A549 treated with RU486 at 1 μM for 4 hours (cell line): ENCODE results near the gene SUMF2. TPM values are rescaled to one million over a fixed set of nuclear protein-coding genes. Genes with fewer than 3 reads are reported as not detected.

Source experiments
- total RNA-seq: library from RNA; stranded (reverse); fragments of 200-300 nt; extraction: Qiagen RNA extraction; gene quantifications from 5 replicates; pipeline ENCODE4 v1.2.3, GENCODE V29; 2022; ENCODE audit warnings: low read depth

SUMF2 gene
- total RNA-seq, result 108 to 115 TPM (median 111 TPM) in 5 replicates

DNA sequence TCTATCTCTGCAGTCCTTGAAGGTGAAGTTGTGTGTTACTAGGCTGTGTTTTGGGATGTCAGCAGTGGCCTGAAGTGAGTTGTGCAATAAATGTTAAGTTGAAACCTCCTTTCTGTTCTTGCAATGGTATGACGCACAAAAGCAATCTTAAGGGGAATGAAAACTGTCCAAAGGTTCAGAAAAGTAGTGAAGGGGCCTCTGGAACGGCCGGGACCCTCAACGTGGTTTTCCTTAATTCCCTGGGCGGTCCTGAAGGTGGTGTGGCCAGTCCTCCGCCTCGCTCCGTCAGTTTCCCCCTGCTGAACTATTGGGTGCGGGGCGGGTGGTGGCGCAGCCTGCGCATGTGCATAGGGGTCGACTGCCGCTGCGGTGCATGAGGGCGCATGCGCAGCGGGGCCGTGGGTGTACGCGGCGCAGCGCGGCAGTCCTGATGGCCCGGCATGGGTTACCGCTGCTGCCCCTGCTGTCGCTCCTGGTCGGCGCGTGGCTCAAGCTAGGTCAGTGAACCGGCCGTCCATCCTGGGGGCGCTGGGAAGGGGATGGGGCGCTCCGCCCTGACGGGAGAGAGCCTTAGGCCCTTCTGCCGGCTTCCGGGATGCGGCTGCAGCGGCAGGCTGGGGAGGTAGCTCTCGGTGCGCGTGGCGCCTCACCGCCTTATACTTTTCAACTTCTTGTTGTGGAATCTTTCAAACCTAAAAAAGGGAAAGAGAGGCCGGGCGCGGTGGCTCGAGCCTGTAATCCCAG lies at the start of gene SUMF2:
SUMF2 (plus strand) TSS at position 405 of the 744 bp plus-strand sequence; CDS start at position 431, 26 bp downstream.

DNA sequence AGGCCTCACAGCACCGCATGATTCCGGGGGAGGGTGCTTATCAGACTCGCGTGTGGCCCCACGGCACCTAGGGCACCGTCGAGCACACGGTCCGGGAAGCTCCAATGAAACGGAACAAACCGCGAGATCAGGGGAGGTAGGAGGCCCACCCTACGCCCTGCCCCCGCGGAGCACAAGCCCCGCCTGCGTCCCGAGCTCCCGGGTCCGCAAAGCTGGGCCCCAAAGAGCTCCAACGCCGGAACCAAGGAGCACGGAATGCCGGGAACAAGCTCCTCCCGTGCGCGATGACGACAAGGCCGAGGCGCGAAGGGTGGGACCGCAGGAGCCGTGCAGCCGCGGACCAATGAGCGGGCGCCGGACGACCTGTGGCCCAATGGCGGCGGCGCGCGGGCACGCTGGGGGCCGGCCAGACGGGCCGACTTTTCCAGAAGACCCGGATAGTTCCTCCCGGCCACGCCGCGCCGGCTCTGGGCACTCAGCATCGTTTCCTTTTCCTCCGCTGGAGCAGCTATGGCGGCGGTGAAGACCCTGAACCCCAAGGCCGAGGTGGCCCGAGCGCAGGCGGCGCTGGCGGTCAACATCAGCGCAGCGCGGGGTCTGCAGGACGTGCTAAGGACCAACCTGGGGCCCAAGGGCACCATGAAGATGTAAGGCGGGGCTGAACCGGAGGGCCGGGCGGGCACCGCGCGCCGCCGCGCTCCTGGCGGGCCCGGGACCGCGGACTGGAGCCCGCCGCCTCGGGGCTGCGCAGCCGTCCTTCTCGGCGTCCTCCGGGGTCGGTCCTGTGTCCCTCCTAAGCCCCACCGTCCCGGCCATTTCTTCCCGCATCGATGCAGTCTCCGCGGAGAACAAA lies 12.5 kb upstream of the SUMF2 start, which contains the start of the genes CCT6A and PSPH:
CCT6A (plus strand) TSS at position 427 of the 853 bp plus-strand sequence; CDS start at position 511, 84 bp downstream.
PSPH (minus strand) TSS at position 106 of the 853 bp plus-strand sequence. CDS start 30,232 bp downstream, outside the sequence.

DNA sequence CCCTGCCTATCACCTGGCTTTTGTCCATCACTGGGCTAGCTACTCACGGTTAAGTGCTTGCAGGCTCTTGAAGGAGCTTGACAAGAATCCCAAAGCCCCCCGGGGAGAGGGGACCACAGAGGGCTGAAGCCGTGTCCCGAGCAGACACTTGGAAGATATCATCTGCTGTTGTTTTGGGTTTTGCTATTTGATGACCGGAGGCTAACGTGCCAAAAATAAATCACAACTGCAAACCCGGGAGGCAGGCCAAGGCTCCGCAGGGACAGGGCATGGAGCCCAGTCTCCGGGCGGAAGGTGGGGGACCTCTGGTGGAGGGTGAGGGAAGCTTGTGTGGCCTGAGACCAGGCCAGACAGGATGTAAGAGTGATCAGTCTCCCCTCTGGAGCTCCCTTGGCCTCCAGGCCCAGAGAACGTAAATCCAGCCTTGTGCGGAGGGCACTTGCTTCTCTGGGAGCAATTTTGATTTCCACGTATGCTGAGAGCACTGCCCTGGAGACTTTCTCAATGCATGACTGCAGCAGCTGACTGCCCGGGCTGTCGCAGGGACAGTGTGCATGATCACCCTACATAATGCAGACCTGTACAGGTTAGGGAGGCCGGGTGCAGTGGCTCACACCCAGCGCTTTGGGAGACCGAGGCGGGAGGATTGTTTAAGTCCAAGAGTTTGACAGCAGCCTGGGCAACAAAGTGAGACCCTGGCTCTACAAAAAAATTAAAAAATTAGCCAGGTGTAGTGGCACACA lies 28.9 kb downstream of the SUMF2 start, which contains the start of gene PHKG1:
PHKG1 (minus strand) TSS at position 164 of the 743 bp plus-strand sequence. CDS start 4,011 bp downstream, outside the sequence.

DNA sequence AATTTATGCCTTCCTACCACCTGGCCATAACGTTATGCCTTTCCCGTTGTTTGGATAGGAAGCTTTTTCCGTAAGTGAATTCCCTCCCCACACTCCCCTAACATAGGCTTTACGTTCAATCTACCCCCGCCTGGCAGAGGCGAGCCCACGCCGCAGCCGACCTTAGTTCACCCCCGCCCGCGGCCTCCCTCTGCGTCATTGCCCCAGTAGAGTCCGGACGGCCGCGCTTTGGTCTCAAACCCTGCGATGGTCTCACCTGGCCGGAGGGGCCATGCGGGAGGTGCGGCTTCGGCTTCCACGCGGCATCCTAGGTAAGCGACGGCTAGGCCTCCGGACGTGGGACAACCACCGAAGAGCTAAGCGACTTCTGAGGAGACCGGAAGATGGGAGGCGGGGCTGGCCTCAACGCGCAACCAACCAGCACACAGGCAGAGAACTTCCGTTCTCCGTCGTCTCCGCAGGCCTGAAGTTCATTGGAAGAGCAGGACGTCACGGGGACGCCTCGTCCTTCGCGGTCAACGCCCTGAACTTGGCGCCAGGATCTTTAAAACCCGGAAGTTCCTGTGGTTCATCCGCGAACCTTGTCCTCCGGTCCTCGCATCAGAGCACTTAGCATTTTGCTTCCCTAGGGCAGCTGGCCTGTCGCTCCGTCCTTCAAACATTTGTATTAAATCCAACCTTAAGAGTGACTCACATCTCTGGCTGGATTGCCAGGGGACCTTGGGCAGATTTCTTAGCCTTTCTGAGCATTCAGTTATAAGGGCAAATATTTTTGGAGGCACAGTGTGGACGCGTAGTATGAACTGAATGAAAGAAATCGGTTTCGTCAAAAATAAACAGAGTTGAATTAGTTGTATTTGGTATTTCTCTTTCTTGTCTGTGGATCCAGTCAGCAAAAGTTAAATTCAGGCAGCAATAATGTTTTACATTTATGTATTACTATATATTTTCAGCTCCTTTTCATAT lies 42.3 kb downstream of the SUMF2 start, which contains the start of gene CHCHD2:
CHCHD2 (minus strand) TSS at position 369 of the 966 bp plus-strand sequence; CDS start at position 306, 63 bp downstream.

DNA sequence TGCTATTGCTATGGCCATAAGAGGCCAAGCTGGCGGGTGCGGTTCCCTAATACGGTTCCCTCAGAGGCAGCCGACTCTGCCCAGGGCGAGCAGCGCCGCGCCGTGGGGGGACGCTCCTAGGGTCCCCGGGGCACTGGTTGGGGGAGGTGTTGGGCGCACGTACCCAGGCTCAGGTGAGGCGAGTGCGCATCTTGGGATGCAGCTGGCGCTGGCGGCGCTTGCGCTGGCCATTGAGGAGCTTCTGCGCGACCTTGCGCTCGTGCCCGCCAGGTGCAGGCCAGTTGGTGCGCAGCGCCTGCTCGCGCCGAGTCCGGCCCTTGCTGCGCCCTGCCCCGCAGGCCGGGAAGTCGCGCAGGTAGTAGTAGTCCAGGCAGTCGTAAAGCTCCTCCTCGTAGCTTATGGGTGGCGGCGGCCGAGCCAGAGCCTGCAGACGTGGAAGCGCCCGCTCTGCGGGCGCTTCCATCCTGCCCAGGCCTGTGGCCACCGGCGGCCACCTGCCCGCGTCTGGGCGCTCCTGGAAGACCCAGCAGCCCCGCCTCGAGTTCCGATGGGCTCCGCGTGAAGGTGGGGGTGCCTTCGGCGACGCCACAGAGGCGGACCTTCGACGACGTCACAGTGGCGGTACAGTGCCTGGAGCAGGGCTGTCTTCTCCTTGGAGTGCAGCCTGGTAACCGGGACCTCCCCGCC lies 51.9 kb downstream of the SUMF2 start, which contains the start of gene NUPR2:
NUPR2 (minus strand) TSS at position 566 of the 687 bp plus-strand sequence; CDS start at position 463, 103 bp downstream.

Other genes with a start within 250 kb of the SUMF2 start
- gene SEPTIN14, start 201.5 kb upstream of the SUMF2 start, total RNA-seq, result not detected in 5 replicates
- 0.66 to 1.2 TPM (median 0.98 TPM) in 5 replicates for gene ZNF713, start 176.8 kb upstream of the SUMF2 start, total RNA-seq
- gene MRPS17, start 112.4 kb upstream of the SUMF2 start, total RNA-seq, result 25.3 to 32.2 TPM (median 26.6 TPM) in 5 replicates
- gene NIPSNAP2, start 99.7 kb upstream of the SUMF2 start, total RNA-seq, result 34.0 to 56.7 TPM (median 50.8 TPM) in 5 replicates
- gene PSPH, start 12.8 kb upstream of the SUMF2 start, total RNA-seq, result 22.9 to 28.7 TPM (median 27.2 TPM) in 5 replicates
- gene CCT6A, start 12.5 kb upstream of the SUMF2 start, total RNA-seq, result 259 to 281 TPM (median 272 TPM) in 5 replicates
- 0.21 to 0.61 TPM (median 0.44 TPM) in 5 replicates for gene PHKG1, start 28.7 kb downstream of the SUMF2 start, total RNA-seq
- gene CHCHD2, start 42.2 kb downstream of the SUMF2 start, total RNA-seq, result 553 to 739 TPM (median 700 TPM) in 5 replicates
- not detected in 5 replicates for gene NUPR2, start 52.1 kb downstream of the SUMF2 start, total RNA-seq